ENCODE data around the gene AP2B1. TPM values are rescaled to one million over a fixed set of nuclear protein-coding genes. Genes with fewer than 3 reads are reported as not detected.
A peak's percentile ranks its signal among the peaks of the same experiment; 100 is the strongest.

AP2B1 gene
- total RNA-seq, 5 donors from 2014 or later (not counting 1 experiment from before 2014, with no cell fraction given), result 106 to 157 (median 134) TPM

DNA sequence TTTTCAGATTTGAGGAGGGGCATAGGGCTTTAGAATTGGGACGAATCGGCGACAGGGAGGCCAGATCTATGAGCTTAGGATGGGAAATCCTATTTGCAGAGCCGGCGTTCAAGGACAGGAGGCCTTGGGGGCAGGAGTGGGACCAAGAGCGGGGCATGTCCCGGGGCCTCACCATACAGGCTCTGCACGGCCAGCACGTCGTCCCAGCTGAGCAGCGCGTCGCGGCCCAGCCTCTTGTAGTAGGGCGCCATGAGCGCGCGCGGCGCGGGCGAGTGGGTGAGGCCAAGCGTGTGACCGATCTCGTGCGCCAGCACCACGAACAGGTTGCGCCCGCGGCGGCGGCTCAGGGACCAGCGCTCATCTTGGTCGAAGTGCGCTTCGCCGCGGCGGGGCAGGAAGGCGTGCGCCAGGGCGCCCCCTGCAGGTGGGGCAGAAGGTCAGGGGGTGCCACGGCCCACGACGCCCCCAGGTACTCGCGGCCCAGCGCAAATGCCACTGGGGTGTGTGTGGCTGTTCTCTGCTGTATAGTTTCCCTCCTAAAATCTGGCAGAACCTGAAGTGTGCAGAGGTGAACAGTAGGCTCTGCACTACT, 182.9 kb downstream of the AP2B1 start:
- H3K36me3 Mint-ChIP-seq, result no peaks in the 10 kb centered on the region

DNA sequence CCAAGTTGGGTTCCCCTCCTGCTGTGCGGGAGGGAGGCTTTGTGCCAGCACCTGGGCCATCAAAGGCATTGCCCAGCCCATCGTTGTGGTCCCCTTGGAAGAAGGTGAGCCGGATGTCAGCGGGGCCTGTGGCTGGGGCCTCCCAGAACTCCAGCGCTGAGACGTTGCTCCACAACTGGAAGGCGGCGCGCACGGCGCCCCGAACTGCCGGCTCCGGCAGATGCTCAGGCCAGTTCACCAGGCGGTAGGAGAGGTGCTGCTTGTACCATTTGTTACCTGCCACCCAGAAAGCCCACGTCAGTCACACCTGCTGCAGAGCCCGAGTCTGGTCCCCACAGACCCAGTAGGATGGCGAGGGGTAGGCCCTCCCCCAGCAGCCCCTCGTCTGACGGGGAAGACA, 186.0 kb downstream of the AP2B1 start:
- H3K4me3 ChIP-seq (ENCODE audit: control insufficient read depth in 1 of 2, extremely low read depth in 1 of 2, low read length in 1 of 2), result no peak overlapping the region
- 67% methylated on average over 20 of the region's 20 CpGs for WGBS (ENCODE audit: insufficient coverage)
- DNase-seq (no peak), ATAC-seq (replicated peaks in 1 of 4) (no peak)
- no peak overlapping the region for H3K27ac Mint-ChIP-seq
- H3K4me3 Mint-ChIP-seq, result no peak overlapping the region
- H3K4me1 Mint-ChIP-seq, result no peaks in the 10 kb centered on the region
- H3K27ac ChIP-seq (ENCODE audit: low read length), result no peak overlapping the region
- CTCF ChIA-PET, result no interaction called here
- no peaks in the 10 kb centered on the region for H3K4me1 ChIP-seq (ENCODE audit: control insufficient read depth in 1 of 2, extremely low read depth in 1 of 2, insufficient read depth in 2 of 2, low read length in 2 of 2)
- H3K9me3 Mint-ChIP-seq, result no peaks in the 10 kb centered on the region
- peaks cover 3 to 9% of the 10 kb centered on the region in 2 donors for H3K27me3 Mint-ChIP-seq
- H3K27me3 ChIP-seq (replicated peaks in 1 of 2; ENCODE audit: control insufficient read depth in 2 of 2, extremely low read depth in 1 of 2, insufficient read depth in 2 of 2, low read length in 1 of 2), result peaks cover 0 to 30% of the 10 kb centered on the region in 2 experiments
- POLR2A ChIA-PET, result no interaction called here
- H3K36me3 Mint-ChIP-seq, result no peaks in the 10 kb centered on the region
- no peaks in the 10 kb centered on the region for H3K36me3 ChIP-seq (ENCODE audit: control insufficient read depth in 2 of 2, extremely low read depth in 1 of 2, insufficient read depth in 1 of 2, low read length in 1 of 2)
- H3K9me3 ChIP-seq, result no peaks in the 10 kb centered on the region

More for the DNA sequence above, 182.9 kb downstream of the AP2B1 start:
- ChIA-PET POLR2A (no interaction called here), CTCF (interaction anchor here (0.6 to 1.0 kb wide), 3 partner anchors 23 to 101 kb away, joined by 3 to 6 read pairs (median 3); partner anchors contain the start of gene TAF15 (in 1 of the 2))
- no peaks in the 10 kb centered on the region for H3K9me3 Mint-ChIP-seq
- H3K4me1 Mint-ChIP-seq, result peaks cover under 1 to 4% (median 3%) of the 10 kb centered on the region in 3 donors
- H3K9me3 ChIP-seq, result no peaks in the 10 kb centered on the region
- H3K27me3 ChIP-seq (replicated peaks in 1 of 2; ENCODE audit: control insufficient read depth in 2 of 2, extremely low read depth in 1 of 2, insufficient read depth in 2 of 2, low read length in 1 of 2), result peaks cover 0 to 23% of the 10 kb centered on the region in 2 experiments
- H3K4me1 ChIP-seq (ENCODE audit: control insufficient read depth in 1 of 2, extremely low read depth in 1 of 2, insufficient read depth in 2 of 2, low read length in 2 of 2), result peaks cover 0 to 4% of the 10 kb centered on the region in 2 experiments
- peaks cover 3 to 13% of the 10 kb centered on the region in 2 donors for H3K27me3 Mint-ChIP-seq
- no peak overlapping the region for H3K27ac Mint-ChIP-seq
- no peak overlapping the region for H3K4me3 Mint-ChIP-seq
- no peak for ATAC-seq (replicated peaks in 1 of 4)
- no peak overlapping the region for H3K4me3 ChIP-seq (ENCODE audit: control insufficient read depth in 1 of 2, extremely low read depth in 1 of 2, low read length in 1 of 2)
- WGBS (ENCODE audit: insufficient coverage), result 96% methylated on average over 39 of the region's 48 CpGs
- H3K36me3 ChIP-seq (ENCODE audit: control insufficient read depth in 2 of 2, extremely low read depth in 1 of 2, insufficient read depth in 1 of 2, low read length in 1 of 2), result no peaks in the 10 kb centered on the region
- H3K27ac ChIP-seq (ENCODE audit: low read length), result no peak overlapping the region
- no peak for DNase-seq

GRCh38 chr17:35773679-35774425, 186.7 kb downstream of the AP2B1 start:
- H3K4me3 ChIP-seq (ENCODE audit: control insufficient read depth in 1 of 2, extremely low read depth in 1 of 2, low read length in 1 of 2), result no peak overlapping the region
- ChIA-PET CTCF (interaction anchor here in 1 of 2 donors (0.6 kb wide), 1 partner anchor 184 kb away, joined by 9 read pairs; no protein-coding TSS in a partner anchor), POLR2A (no interaction called here)
- H3K36me3 ChIP-seq (ENCODE audit: control insufficient read depth in 2 of 2, extremely low read depth in 1 of 2, insufficient read depth in 1 of 2, low read length in 1 of 2), result no peaks in the 10 kb centered on the region
- no peaks in the 10 kb centered on the region for H3K4me1 ChIP-seq (ENCODE audit: control insufficient read depth in 1 of 2, extremely low read depth in 1 of 2, insufficient read depth in 2 of 2, low read length in 2 of 2)
- DNase-seq (no peak), ATAC-seq (replicated peaks in 1 of 4) (no peak)
- Mint-ChIP-seq H3K9me3 (no peaks in the 10 kb centered on the region), H3K27me3 (peaks cover 3 to 14% of the 10 kb centered on the region in 2 donors), H3K4me1 (no peaks in the 10 kb centered on the region), H3K4me3 (no peak overlapping the region), H3K27ac (peak overlapping the region; percentile 8 to 57), H3K36me3 (no peaks in the 10 kb centered on the region)
- 82% methylated on average over 7 of the region's 10 CpGs for WGBS (ENCODE audit: insufficient coverage)
- H3K9me3 ChIP-seq, result no peaks in the 10 kb centered on the region
- H3K27me3 ChIP-seq (replicated peaks in 1 of 2; ENCODE audit: control insufficient read depth in 2 of 2, extremely low read depth in 1 of 2, insufficient read depth in 2 of 2, low read length in 1 of 2), result peaks cover 0 to 31% of the 10 kb centered on the region in 2 experiments
- no peak overlapping the region for H3K27ac ChIP-seq (ENCODE audit: low read length)

GRCh38 chr17:35774499-35774898, 187.4 kb downstream of the AP2B1 start:
- Histone ChIP-seq H3K9me3 (no peaks in the 10 kb centered on the region), H3K36me3 (ENCODE audit: control insufficient read depth in 2 of 2, extremely low read depth in 1 of 2, insufficient read depth in 1 of 2, low read length in 1 of 2) (no peaks in the 10 kb centered on the region), H3K4me3 (ENCODE audit: control insufficient read depth in 1 of 2, extremely low read depth in 1 of 2, low read length in 1 of 2) (no peak overlapping the region), H3K27me3 (replicated peaks in 1 of 2; ENCODE audit: control insufficient read depth in 2 of 2, extremely low read depth in 1 of 2, insufficient read depth in 2 of 2, low read length in 1 of 2) (peaks cover 0 to 33% of the 10 kb centered on the region in 2 experiments), H3K27ac (ENCODE audit: low read length) (no peak overlapping the region), H3K4me1 (ENCODE audit: control insufficient read depth in 1 of 2, extremely low read depth in 1 of 2, insufficient read depth in 2 of 2, low read length in 2 of 2) (no peaks in the 10 kb centered on the region)
- 43% methylated on average over 1 of the region's 5 CpGs for WGBS (ENCODE audit: insufficient coverage)
- Mint-ChIP-seq H3K4me3 (no peak overlapping the region), H3K27ac (no peak overlapping the region), H3K9me3 (no peaks in the 10 kb centered on the region), H3K4me1 (no peaks in the 10 kb centered on the region), H3K27me3 (peaks cover 0 to 15% of the 10 kb centered on the region in 2 donors), H3K36me3 (no peaks in the 10 kb centered on the region)
- POLR2A ChIA-PET, result no interaction called here
- CTCF ChIA-PET, result interaction anchor here in 1 of 2 donors (0.6 kb wide), 1 partner anchor 185 kb away, joined by 9 read pairs; no protein-coding TSS in a partner anchor
- no peak for DNase-seq
- ATAC-seq (replicated peaks in 1 of 4), result no peak

DNA sequence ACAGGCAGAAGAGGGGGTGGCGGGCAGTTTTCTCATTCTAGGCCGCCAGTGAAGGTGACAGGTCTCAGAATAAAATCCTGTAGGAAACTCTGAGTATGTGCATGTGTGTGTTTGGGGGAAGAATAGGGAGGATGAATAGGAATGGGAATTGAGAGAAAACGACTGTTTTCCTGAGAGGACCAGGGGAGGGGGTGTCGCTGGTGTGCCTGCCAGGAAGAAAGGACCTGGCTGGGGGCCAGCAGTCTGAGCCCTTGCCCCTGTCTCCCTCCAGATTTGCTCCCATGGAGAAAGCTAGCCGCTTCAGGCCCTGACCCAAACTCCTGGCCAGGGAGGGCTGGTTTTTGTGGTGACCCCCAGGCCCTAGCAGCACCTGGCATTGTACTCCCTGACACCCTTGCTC, 187.9 kb downstream of the AP2B1 start:
- no peaks in the 10 kb centered on the region for H3K9me3 Mint-ChIP-seq
- H3K27me3 ChIP-seq (replicated peaks in 1 of 2; ENCODE audit: control insufficient read depth in 2 of 2, extremely low read depth in 1 of 2, insufficient read depth in 2 of 2, low read length in 1 of 2), result peaks cover 0 to 31% of the 10 kb centered on the region in 2 experiments
- H3K27ac Mint-ChIP-seq, result peak overlapping the region in 1 of 2 donors; percentile 36
- no peak overlapping the region for H3K4me3 ChIP-seq (ENCODE audit: control insufficient read depth in 1 of 2, extremely low read depth in 1 of 2, low read length in 1 of 2)
- ATAC-seq (replicated peaks in 1 of 4), result no peak
- H3K4me3 Mint-ChIP-seq, result no peak overlapping the region
- ChIA-PET CTCF (no interaction called here), POLR2A (no interaction called here)
- H3K4me1 Mint-ChIP-seq, result no peaks in the 10 kb centered on the region
- no peaks in the 10 kb centered on the region for H3K36me3 ChIP-seq (ENCODE audit: control insufficient read depth in 2 of 2, extremely low read depth in 1 of 2, insufficient read depth in 1 of 2, low read length in 1 of 2)
- peaks cover 0 to 15% of the 10 kb centered on the region in 2 donors for H3K27me3 Mint-ChIP-seq
- H3K9me3 ChIP-seq, result no peaks in the 10 kb centered on the region
- DNase-seq, result no peak
- no peaks in the 10 kb centered on the region for H3K36me3 Mint-ChIP-seq
- H3K4me1 ChIP-seq (ENCODE audit: control insufficient read depth in 1 of 2, extremely low read depth in 1 of 2, insufficient read depth in 2 of 2, low read length in 2 of 2), result no peaks in the 10 kb centered on the region
- 89% methylated on average over 4 of the region's 5 CpGs for WGBS (ENCODE audit: insufficient coverage)
- H3K27ac ChIP-seq (ENCODE audit: low read length), result no peak overlapping the region

DNA sequence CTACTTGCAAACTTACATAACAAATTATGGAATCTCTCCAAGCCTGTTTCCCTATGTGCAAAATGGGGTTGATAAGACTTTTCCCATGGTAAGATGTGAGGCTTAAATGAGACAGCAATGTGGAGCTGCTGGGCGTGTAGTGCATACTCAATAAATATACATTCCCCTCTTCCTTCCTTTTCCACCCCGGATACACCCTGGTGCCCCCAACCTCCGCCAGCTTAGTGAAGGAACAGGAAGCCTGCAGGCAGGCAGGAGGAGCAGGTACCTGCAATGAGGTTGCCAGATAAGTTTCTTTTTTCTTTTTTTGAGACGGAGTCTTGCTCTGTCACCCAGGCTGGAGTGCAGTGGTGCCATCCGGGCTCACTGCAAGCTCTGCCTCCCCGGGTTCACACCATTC, 188.5 kb downstream of the AP2B1 start:
- 20% methylated on average over 1 of the region's 6 CpGs for WGBS (ENCODE audit: insufficient coverage)
- H3K4me1 ChIP-seq (ENCODE audit: control insufficient read depth in 1 of 2, extremely low read depth in 1 of 2, insufficient read depth in 2 of 2, low read length in 2 of 2), result no peaks in the 10 kb centered on the region
- no peak for ATAC-seq (replicated peaks in 1 of 4)
- H3K9me3 ChIP-seq, result no peaks in the 10 kb centered on the region
- no peaks in the 10 kb centered on the region for H3K9me3 Mint-ChIP-seq
- no peak overlapping the region for H3K27ac Mint-ChIP-seq
- no peaks in the 10 kb centered on the region for H3K4me1 Mint-ChIP-seq
- peaks cover 0 to 15% of the 10 kb centered on the region in 2 donors for H3K27me3 Mint-ChIP-seq
- H3K4me3 ChIP-seq (ENCODE audit: control insufficient read depth in 1 of 2, extremely low read depth in 1 of 2, low read length in 1 of 2), result no peak overlapping the region
- H3K36me3 Mint-ChIP-seq, result no peaks in the 10 kb centered on the region
- ChIA-PET CTCF (no interaction called here), POLR2A (no interaction called here)
- H3K27me3 ChIP-seq (replicated peaks in 1 of 2; ENCODE audit: control insufficient read depth in 2 of 2, extremely low read depth in 1 of 2, insufficient read depth in 2 of 2, low read length in 1 of 2), result peaks cover 0 to 34% of the 10 kb centered on the region in 2 experiments
- no peak for DNase-seq
- H3K36me3 ChIP-seq (ENCODE audit: control insufficient read depth in 2 of 2, extremely low read depth in 1 of 2, insufficient read depth in 1 of 2, low read length in 1 of 2), result no peaks in the 10 kb centered on the region
- H3K27ac ChIP-seq (ENCODE audit: low read length), result no peak overlapping the region
- H3K4me3 Mint-ChIP-seq, result no peak overlapping the region
